Stimulated activated CD8-positive, alpha-beta memory T cell treated with anti-CD3 and anti-CD28 coated beads, Interleukin-15, amount 100 ng/mL, for 24 hours (primary cell): Measurements from ENCODE around the gene TYMS.

Source experiments
- DNase-seq: peaks from one replicate; pipeline ENCODE4 v3.0.0-alpha.2; 2020; ENCODE audit warnings: low read depth

TYMS gene

DNA sequence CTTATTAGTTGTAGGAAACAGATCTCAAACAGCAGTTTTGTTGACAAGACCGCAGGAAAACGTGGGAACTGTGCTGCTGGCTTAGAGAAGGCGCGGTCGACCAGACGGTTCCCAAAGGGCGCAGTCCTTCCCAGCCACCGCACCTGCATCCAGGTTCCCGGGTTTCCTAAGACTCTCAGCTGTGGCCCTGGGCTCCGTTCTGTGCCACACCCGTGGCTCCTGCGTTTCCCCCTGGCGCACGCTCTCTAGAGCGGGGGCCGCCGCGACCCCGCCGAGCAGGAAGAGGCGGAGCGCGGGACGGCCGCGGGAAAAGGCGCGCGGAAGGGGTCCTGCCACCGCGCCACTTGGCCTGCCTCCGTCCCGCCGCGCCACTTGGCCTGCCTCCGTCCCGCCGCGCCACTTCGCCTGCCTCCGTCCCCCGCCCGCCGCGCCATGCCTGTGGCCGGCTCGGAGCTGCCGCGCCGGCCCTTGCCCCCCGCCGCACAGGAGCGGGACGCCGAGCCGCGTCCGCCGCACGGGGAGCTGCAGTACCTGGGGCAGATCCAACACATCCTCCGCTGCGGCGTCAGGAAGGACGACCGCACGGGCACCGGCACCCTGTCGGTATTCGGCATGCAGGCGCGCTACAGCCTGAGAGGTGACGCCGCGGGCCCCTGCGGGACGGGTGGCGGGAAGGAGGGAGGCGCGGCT, at the start of gene TYMS:
Gene TYMS (plus strand): TSS at position 343 of the 690 bp plus-strand sequence. CDS start 90 bp downstream, at position 433.
- DNase-seq = peak; percentile 19

DNA sequence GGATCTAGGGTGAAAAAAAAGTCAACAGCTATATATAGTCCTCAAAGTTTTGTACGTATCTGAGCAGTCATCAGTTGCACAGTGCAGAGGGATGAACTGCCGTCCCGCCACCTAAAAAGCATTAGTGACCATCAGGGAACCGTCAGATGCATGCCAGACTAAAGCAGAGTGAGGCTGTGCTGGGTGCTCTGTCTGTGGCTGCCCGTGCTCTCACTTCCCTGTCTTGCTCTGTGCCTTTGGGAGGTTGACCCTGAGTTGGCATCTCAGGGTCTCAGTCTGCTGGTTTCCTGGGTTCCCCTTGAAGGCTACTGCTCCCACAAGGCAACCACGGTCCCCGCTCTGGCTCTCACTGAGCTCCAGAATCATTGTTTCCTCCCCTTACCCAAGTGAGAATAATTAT, 49.5 kb upstream of the TYMS start:
- DNase-seq = no peak

DNA sequence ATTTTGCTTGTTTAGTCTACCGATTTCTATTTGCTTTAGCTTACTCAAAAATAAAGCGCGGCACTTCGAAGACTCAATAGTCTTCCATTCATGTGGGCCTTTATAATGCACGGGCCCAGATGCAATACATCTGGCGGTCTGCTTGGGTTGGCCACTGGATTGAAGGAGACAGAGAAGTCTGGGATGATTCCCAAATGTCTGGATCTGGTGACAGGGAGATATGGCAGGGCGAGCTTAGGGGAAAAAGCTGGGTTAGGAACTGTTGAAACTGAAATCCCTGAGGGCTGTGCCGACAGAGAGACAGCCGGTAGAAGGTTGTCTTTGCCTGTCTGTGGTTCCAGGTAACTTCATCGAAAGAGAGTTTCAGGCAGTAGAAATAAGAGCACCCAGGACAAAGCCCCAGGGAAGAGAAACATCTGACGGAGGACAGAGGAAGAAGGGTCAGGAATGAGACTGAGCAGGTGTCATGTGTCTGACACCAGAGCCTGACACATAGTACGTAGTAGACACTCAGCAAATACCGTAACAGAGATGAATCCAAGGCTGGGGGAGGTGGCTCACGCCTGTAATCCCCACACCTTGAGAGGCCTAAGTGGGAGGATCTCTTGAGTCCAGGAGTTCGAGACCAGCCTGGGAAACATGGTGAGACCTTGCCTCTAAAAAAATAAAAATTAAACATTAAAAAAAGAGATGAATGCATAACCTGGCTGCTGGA, 47.1 kb upstream of the TYMS start:
- no peak for DNase-seq

GRCh38 chr18:612156-612555, 45.3 kb upstream of the TYMS start:
- DNase-seq = no peak

DNA sequence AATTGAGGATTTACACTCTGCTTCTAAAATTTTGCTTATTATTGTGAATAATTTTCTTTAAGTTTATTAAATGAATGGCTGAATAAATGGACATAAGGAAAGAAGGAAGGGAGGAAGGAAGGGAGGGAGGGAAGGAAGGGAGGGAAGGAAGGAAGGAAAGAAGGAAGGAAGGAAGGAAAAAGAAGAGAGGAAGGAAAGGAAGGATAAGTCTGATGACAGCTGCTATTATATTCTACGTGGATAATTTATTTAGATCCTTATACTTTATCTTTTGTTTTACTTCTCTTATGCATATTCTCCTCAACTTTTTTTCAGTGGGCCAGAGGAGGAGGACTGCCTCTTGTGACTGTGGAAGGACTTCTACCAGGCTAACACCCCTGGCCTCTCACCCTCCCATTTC, 43.3 kb upstream of the TYMS start:
- DNase-seq = no peak

- no peak for DNase-seq
Measured at GRCh38 chr18:615092-615521, 42.3 kb upstream of the TYMS start.

GRCh38 chr18:615773-616172, 41.7 kb upstream of the TYMS start:
- no peak for DNase-seq

GRCh38 chr18:616380-616995, 41.0 kb upstream of the TYMS start:
- no peak for DNase-seq

- no peak for DNase-seq
Measured at GRCh38 chr18:617970-618504, 39.4 kb upstream of the TYMS start.

DNA sequence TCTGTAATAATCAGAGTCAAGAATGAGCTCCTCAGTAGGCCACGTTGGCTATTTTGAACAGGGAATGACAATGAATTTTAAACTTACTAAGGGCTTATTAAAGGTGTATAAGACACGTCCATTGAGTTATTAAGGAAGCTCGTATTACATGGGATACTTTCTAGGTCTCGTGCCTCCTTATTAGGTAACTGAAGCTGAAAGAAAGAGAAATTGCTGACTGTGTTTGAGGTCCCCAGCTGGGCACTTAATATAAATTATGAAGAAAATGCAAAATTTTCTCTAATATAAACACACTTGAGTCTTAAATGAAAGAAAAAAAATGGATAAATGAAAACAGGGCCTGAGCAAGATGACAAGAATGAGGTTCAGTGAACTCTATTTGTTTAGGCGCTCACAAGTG, 38.8 kb upstream of the TYMS start:
- DNase-seq = no peak

GRCh38 chr18:621291-622043, 36.0 kb upstream of the TYMS start:
- DNase-seq = no peak

DNA sequence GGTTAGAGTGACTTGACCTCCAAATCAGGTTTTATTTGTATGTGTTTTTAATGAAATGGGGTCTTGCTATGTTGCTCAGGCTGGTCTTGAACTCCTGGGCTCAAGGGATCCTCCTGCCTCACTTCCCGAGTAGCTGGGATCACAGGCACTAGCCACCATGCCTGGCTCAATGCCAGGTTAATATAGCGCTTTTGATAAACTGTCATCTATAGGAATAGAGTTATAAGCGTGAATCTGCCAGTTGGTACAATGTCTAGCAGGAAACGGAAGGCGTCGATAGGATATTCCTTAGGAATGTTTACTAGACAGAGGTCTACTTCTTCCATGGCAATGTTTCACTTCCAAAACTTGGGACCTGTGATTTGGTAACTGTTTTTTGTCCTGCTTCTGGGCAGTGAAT, 35.2 kb upstream of the TYMS start:
- no peak for DNase-seq

DNA sequence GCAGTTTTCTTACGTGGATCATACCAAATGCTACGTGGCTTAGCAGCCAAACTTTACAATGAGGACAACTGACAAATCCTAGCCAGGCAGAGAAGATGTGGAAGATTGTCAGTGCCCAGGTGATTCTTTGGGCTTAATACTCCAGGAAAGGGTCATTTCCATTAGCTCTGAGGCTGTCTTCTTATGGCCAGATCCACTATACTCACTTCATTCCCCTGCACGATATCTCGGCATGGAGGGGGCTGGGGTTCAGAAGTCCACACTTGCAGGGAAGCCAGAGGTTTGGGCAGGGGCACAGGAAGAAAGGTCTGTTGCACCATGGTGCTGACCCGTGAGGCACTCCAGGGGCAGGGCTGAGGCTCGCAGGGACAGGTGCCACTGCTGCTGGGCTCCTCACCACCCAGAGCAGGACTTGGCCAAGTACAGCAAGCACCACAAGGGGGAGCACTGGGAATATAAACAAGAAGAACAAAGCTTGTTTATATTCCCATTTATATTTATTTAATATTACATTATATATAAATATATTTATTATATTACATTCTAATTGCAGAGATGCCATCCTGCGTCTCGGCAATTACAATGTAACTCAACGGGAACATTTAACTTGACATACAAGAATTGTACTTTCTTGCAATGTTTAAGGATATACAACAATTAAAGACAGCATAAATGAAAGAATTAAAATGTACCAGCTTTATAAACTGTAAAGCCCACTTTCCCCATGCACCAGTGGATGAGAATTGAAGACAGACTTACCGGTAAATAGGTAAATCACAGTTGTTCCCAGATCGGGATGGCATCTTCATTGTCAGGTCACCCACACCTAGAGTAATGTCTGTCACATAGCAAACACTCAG, 33.5 kb upstream of the TYMS start:
- peak; percentile 18 for DNase-seq

- no peak for DNase-seq
Measured at GRCh38 chr18:627231-627630, 30.2 kb upstream of the TYMS start.

GRCh38 chr18:629269-630150, 27.9 kb upstream of the TYMS start:
- no peak for DNase-seq

DNA sequence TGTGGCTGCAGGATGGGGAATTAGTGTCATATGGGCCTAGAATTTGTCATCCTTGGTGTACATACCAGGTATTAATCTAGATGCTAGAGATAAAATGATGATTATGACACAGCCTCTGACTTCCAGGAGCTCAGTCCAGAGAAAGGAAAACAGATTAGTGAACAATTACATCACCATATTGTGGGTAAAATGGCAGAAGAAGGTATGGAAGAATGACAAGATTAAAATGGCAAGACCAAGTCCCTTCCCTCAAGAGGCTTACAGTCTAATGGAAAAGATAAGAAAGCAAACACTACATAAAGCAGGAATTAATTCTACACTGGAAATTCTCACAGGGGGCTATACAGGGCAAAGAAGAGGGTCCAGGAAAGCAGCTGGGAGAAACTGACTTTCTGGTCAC, 25.9 kb upstream of the TYMS start:
- no peak for DNase-seq

DNA sequence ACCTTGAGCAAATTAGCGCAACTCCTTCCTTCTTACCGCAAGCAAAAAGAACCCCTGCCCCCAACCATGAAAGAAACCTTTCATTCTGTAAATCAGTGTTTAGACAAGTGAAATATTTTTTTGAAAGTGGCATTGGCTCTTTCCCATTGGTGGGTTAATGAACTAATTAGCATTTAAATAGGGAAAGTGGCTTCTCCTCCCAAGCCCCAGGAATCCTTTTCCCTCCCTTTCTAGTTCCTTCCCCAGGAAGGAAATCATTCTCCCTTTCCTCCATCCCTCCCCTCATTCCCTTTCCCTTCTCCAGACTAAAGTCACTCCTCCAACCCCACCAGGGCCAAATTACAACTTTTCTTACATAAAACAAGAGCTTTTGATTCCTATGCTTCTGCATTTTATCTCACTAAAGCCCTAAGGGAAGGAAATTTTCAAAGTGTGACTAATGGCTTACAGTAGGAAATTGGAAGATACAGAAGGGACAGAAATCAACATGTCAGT, 22.9 kb upstream of the TYMS start:
- DNase-seq = no peak

GRCh38 chr18:635171-635570, 22.3 kb upstream of the TYMS start:
- DNase-seq = no peak

DNA sequence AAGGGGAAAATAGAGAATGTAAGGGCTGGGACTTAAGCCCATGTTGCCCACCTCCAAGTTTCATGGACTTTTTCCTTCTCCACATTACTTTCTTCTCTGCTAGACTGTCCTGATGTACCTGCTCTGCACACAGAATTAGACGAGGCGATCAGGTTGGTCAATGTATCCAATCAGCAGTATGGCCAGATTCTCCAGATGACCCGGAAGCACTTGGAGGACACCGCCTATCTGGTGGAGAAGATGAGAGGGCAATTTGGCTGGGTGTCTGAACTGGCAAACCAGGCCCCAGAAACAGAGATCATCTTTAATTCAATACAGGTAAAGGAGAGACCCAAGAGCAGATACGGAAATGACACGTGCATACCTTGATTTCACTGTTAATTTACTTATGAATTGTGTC, 16.2 kb upstream of the TYMS start:
- no peak for DNase-seq

- no peak for DNase-seq
Measured at GRCh38 chr18:644395-645004, 13.0 kb upstream of the TYMS start.
